GM18502 (cell line): ENCODE data around the gene ZFAND2A.
A peak's percentile ranks its signal among the peaks of the same experiment; 100 is the strongest.
"Not testable (repeated sequence)": the region's sequence is repeated elsewhere in the genome, so short reads cannot be mapped to it uniquely, and the experiment has no call there.

Source experiments
- ATAC-seq: cut with Tn5 transposase; IDR thresholded peaks from one replicate; pipeline ENCODE4 v1.9.1; 2021; ENCODE audit warnings: mild to moderate bottlenecking; ENCODE audit not compliant: unreplicated experiment, poor library complexity

ZFAND2A gene

DNA sequence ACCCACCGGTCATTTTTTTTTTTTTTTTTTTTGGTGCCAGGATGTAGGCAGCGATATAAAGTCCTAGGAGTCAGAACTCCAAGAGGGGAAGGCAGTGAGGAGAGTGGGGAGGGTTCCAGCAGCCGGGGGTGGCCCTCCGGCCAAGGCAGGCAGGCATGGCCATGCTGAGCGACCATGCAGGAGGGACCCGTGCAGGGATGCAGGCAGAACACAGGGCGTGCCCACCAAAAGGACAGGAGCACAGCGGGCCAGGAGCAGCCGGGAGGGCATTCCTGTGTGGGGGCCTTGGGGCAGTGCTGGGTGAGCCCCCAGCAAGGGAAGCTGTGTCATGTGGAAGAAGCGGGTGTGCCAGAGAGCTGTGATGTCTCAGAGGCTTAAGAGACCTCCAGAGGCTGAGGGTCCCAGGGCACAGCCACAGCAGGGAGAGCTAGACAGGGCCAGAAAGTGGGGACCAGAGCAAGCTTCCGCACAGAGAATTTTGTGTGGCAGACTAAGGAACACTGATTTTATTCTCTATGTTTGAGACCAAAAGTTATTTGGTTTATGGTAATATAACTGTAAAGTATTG is 5.7 kb downstream of the ZFAND2A start:
- no peak for ATAC-seq

DNA sequence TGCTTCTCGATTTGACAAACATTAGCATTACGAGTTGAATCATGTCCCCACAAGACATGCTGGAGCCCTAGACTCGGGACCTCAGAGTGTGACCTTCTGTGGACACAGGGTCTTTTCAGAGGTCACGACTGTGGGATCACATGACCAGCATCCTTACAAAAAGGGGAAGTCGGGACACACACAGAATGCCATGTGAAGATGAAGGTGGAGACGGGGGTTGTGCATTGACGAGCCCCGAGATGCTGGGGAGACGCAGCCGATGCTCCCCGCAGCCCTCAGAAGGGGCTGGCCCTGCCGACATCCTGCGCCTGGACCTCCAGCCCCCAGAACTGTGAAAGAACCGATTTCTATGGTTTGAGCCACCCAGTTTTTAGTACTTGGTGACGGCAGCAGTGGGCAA is 7.5 kb downstream of the ZFAND2A start:
- no peak for ATAC-seq

DNA sequence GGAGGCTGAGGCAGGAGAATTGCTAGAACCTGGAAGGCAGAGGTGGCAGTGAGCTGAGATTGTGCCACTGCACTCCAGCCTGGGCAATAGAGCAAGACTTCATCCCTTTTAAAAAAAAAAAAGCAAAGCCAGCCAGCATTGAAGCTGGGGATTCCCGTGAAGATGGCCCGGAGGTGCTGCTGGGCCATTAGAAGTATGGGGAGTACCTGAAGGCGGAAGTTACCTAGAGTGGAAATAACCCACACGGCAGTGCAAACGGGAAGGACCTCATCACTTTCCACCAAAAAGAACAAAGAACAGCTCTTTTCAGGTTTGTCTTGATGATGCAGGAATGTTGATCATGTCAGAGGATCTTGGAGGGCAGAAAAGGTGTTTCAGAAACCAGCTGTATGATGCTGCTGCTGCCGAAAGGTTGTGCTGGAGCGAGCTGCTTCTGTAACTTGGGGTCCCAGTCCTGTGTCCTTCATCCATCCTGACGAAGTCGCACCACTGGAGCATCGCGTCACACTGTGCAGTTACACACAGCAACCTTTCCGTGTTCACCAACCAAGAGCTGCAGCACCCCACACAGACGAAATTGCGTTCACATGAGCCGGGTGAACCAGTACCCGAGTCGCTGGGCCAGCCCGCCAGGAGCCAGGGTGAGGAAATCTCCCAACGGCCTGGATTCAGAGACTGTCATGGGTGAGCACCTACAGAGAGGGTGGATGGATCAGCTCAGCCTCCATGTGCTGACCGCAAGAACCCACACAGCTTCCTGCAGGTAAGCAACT is 8.2 kb downstream of the ZFAND2A start:
- ATAC-seq = no peak

DNA sequence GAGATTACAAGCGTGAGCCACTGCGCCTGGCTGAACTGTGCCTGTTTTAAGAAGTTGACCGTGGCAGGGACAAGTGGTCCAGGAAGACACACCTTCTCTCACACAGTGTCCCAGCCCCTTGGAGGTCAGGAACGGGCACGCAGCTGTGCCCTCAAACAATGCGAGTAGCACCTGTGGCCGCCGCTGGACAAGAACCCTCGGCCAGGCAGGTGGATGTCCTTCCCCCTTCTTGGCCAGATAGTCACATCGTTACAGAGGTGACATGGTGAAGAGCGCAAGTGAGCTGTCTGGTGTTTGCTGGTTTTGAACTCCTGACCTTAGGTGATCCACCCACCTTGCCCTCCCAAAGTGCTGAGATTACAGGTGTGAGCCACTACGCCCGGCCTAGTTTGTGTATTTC is 8.8 kb downstream of the ZFAND2A start:
- ATAC-seq = no peak

DNA sequence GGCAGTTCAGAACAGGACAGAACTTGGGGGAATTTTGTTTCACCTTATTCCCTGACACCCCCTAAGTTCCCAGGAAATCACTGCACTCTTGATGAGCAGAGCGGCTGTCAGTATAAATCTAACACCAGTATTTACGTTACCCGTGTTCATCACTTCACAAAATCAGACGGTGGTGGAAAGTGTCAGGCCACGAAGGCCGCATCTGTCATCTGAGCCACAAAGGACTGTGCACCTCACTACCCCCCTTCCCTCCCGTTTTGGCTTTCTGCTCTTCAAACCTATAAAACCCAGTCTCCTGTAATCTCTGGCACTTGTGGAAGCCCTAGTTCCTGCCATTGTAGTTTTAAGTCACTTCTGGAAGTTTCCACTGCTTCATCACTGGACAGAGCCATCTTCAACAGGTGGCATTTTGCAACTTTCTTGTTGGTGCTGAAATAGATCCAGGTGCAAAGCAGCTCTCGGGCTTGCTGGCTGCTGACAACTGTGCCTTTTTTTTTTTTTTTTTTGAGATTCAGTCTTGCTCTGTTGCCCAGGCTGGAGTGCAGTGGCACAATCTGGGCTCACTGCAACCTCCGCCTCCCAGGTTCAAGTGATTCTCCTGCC is 9.5 kb downstream of the ZFAND2A start:
- ATAC-seq = no peak

DNA sequence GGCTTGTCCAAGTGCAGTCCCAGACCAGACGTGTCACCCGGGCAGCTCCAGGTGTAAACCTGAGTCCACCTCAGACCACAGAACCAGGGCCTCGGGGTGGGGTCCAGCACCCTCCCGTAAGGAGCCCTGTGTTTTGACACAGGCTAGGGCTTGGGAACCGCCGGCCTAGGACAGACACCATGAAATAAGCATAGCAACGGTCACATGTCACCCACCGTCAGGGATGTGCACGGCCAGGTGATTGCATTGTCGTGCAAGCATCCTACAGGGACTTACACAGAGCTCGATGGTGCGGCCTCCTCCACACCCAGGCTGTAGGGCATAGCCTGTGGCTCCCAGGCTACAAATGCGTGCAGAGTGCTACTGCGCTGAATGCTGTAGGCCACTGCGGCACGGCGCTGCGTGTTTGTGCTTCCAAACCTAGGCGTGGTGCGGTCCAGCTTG is 10.6 kb downstream of the ZFAND2A start:
- ATAC-seq = no peak

DNA sequence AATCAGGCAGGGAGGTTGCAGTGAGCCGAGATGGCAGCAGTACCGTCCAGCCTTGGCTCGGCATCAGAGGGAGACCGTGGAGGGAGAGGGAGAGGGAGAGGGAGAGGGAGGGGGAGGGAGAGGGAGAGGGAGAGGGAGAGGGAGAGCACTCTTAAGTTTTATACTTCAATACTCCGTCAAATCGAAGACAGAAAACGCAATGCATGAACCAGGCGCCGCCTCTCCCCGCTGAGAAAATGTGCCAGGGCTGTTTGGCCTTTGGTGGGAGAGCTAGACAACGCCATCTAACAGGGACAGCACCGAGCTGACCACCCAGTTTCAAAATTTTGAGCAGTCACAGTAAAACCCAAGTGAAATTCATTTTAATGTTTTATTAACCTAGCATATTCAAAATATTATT is 12.1 kb downstream of the ZFAND2A start:
- not testable (repeated sequence) for ATAC-seq

DNA sequence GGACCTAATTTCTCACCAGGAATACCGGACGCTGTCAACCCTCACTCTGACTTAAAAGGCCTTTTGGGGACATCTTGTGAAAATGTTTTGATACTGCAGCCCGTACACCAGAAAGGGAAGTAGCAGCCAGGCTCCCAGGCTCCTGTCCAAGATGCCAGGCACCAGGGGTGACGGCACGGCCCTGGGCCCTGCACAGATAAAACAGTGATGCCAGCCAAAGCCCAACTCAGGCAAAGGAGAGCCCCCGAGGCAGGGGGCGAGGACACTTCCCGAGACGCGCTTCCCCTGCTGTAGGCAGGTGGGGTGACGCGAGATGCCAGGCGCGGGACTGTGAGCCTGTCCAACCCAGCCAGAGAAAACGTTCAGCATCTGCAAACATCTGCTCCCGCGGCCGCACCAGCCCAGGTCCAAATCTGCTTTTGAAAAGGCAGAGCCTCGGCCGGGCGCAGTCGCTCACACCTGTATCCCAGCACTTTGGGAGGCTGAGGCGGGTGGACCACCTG is 15.7 kb downstream of the ZFAND2A start:
- ATAC-seq = no peak

DNA sequence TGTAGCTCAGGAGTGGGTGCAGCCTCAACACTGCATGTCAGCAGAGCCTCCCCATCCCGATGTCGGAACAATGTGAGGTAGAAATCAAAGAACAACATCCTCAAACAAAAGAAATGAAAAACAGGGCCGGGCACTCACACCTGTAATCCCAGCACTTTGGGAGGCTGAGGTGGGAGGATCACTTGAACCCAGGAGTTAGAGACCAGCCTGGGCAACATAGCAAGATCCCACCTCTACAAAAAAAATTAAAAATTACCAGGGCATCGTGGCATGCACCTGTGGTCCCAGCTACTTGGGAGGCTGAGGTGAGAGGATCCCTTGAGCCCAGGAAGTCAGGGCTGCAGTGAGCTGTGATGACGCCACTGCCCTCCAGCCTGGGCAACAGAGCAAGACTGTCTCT is 17.0 kb downstream of the ZFAND2A start:
- ATAC-seq = not testable (repeated sequence)

DNA sequence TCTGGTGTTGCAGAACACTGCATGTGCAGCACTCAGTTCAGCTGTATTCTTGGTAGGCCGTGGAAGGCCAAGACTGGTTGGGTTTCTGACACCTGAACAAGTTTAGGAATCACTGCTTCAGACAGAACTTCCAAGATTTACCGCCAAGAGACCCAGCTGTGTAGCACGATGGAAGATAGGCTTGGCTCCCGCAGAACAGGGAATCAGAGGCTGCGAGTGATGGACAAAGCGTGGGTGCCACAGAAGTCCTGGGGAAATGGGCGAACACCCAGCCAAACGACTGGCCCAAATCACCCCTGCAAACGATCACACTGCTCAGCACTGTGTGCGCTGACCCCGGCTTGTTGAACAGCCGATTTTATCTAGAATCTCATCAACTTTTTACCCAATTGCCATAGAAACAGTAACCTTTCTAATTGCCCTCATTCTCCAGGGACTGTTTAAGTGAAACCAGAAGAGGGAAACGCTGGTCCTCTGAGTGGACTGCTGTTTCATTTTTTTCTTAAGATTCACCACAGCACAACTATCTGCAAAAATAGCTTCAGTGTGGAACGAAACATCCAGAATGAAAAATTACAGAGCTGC is 17.9 kb downstream of the ZFAND2A start:
- no peak for ATAC-seq

DNA sequence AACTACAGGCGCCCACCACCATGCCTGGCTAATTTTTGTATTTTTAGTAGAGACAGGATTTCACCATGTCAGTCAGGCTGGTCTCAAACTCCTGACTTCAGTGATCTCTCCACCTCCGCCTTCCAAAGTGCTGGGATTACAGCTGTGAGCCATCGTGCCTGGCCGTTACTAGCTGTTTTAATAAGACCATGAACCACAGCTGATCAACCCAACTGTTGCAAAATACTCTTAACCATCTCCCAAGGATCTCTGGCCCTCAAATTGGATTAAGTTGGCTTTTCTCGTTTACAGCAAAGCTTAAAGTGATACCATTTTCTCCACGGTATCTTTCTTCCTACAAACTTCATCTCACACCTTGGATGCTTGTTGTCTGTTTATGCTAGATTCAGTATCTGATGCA is 18.3 kb downstream of the ZFAND2A start:
- no peak for ATAC-seq

DNA sequence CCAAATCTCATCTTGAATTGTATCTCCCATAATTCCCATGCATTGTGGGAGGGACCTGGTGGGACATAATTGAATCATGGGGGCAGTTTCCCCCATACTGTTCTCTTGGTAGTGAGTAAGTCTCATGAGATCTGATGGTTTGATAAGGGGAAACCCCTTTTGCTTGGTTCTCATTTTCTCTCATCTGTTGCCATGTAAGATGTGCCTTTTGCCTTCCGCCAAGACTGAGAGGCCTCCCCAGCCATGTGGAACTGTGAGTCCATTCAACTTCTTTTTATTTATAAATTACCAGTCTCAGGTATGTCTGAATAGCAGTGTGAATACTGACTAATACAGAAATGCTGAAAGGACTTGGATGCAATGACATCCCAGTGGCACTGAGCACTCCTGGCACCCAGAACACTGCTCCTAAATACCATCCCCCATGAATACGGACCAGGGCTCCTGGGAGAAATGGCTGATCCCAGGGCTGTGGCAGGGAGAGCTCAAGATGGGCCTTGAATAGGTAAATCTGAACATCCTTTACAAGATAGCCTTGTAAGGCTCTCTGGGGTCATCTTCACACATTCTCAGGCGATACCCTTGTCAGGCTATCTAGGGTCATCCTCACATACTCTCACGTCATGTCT is 19.4 kb downstream of the ZFAND2A start:
- no peak for ATAC-seq

DNA sequence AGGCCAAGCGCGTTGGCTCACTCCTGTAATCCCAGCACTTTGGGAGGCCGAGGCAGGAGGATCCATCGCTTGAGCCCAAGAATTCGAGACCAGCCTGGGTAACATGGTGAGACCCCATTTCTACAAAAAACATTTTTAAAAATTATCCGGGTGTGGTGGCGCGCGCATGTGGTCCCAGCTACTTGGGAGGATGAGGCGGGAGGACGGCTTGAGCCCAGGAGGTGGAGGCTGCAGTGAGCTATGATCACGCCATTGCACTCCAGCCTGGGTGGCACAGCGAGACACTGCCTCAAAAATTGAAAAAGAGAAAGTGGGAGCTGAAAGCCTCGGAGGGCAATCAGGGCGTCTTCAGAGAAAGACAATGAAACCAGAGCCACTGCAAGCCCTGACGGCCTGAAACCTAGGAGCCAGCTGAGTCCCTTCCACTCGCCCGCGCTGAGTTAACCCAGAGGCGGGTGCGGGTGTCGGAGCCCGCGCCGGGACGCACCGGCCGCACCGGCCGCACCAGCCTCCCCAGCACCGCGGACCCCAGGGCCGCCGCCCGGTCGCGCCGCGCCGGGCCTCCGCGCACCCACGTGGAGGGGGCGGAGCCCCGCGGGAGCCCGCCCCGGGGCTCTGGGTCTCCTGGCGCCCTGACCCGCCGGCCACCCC is 22.4 kb downstream of the ZFAND2A start:
- peak; percentile 65 for ATAC-seq

DNA sequence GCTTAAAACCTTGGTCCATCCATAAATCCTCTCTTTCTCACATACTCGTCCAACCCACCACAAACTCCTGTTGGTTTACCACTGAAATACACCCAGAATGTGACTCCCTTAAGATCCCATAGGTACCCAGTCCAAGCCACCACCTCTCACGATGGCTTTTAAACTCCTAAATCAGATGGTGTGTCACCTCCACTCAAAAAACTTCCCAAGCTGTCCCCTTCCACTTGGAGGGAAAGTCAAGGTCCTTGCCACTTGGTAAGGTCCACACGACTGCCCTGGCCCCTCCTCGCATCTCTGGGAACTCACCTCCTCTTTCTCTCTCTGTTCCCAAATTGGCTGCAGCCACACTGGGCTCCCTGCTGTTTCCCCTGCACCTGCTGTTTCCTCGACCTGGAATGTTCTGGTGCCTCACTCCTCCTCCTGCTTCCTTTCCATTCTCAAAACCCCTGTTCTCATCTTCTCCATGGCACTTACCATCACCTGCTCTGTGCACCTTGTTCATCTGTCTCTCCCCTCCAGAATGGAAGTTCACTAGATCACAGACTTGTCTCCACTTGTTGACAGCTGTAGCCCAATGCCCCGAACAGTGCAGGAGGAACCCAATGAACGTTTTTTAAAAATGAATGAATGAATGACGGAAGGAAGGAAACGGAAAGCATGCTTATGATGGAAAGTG is 23.0 kb downstream of the ZFAND2A start:
- no peak for ATAC-seq

DNA sequence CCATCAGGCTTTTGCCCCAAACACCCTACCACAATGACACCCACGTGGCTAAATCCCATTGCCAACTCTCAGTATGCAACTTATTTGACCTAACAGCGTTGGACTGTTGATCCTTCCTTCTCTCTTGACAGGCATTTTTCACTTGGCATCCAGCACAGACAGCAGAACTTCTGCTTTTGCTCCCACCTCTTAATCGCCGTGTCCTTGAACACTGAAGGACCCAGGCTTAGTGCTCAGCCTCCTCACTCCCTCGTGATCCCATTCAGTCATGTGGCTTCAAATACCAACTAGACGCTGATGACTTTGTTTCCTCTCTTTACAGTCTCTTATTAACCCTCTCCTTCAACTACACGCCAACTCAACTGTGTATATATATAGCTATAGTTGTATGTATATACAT is 25.0 kb downstream of the ZFAND2A start:
- no peak for ATAC-seq

DNA sequence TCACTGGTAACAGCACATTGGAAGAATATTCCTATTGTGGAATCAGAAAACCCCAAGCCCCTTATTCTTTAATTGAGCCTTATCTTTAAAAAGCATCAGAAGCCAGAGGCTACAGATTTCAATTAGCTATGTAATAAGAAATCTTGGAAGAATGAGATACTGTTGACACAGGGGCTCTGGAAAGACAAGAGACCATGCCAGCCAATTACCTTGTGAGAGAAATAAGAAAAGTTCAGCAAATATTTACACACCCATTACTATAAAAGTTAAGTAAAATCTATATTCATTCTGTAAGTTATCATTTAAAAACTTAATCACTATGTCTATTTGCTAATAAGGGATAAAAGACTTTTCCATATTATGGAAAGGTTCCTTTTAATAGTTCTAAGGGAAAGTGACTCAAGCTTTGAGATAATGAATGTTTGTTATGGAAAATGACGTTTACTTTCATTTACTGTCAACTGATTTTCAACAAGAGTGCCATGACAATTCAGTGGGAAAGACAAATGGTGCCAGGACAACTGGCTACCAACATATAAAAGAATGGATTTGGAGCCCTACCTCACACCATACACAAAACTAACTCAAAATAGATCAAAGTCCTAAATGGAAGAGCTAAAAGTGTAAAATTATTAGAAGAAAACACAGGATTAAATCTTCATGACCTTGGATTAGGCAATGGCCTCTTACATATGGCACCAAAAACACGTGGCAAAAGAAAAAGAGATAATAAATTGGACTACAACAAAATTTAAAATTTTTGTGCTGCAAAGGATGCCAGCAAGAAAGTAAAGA is 28.3 kb downstream of the ZFAND2A start:
- no peak for ATAC-seq

DNA sequence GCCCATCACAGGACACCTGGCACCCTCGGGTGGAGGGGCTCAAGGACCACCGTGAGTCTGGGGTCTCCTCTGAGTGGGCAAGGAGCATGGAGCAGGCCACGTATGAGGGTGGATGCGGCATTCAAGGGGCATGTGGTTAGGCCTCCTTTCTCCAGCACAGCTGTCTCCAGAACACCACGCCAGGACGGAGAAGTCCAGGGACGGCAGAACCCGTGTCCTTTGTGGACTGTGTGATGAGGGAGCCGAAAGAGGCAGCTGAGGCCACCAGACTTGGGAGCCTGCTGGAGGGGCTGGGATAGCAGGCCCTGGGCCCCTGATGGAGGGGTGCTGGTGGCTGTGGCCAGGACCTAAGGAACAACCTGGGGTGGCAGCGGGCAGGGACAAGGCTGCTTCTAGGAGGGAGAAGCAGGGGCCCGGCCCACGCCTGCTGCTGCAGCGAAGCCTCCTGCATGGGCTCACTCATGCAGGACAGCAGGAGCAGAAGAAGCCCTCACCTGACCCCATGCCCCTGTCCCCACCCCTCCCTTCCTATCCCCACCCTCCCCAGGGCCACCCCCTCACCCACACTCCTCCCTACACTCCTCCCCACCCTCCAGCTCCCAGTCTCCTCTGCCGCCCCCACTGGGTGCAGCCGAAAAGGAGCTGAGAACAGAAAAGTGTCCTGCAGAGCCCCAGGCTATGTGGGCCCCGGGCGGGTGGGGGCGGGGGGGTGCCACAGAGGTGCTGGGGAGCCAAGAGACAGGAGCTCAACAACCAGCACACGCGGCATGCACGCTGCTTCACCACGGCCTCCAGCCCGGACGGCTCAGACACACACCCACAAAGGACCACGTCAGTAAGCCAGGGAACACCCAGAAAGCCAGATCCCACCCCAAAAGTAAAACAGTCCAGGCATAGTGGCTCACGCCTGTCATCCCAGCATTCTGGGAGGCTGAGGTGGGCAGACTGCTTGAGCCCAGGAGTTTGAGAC is 29.7 kb downstream of the ZFAND2A start:
- no peak for ATAC-seq

DNA sequence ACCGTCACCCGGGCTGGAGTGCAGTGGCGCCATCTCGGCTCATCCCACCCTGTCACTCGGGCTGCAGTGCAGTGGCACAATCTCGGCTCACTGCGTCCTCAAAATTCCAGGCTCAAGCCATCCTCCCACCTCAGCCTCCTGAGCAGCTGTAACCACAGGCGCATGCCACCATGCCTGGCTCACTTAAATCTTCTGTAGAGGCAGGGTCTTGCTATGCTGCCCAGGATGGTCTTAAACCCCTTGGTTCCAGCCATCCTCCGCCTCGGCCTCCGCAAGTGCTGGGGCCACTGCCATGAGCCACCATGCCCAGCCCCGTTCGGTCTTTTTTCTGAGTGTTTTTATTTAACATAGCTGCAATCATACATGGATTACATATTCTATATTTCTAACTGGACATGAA is 30.6 kb downstream of the ZFAND2A start:
- ATAC-seq = no peak
